Mesenchymal stem cell (in vitro differentiated cells and primary cell): ENCODE measurements around the gene PPDPF.

ENCODE experiments used
- DNase-seq: peaks from one replicate; pipeline ENCODE4 v3.0.0-alpha.2; 2013
- H2AFZ ChIP-seq: one replicate; pipeline ENCODE4 v1.6.1; 2013; ENCODE audit warnings: low read depth, mild to moderate bottlenecking, control low read depth, inconsistent platforms, low read length, moderate library complexity
- H2AK5ac ChIP-seq: 2 replicates; pipeline ENCODE4 v1.6.1; 2013; ENCODE audit warnings: low read length, moderate library complexity, mild to moderate bottlenecking, inconsistent platforms; ENCODE audit not compliant: severe bottlenecking
- H2BK120ac ChIP-seq: one replicate; pipeline ENCODE4 v1.6.1; 2013; ENCODE audit warnings: low read depth, mild to moderate bottlenecking, inconsistent platforms, low read length, moderate library complexity
- H2BK12ac ChIP-seq, 2 experiments: one replicate each; pipeline ENCODE4 v1.6.1; 2013; ENCODE audit warnings: inconsistent platforms in 2 of 2, low read length in 2 of 2, mild to moderate bottlenecking in 2 of 2, moderate library complexity in 2 of 2, control low read depth in 1 of 2
- H2BK15ac ChIP-seq: one replicate; pipeline ENCODE4 v1.6.1; 2013; ENCODE audit warnings: mild to moderate bottlenecking, low read depth, inconsistent platforms; ENCODE audit not compliant: poor library complexity, severe bottlenecking
- H2BK5ac ChIP-seq: 2 replicates; pipeline ENCODE4 v1.6.1; 2013; ENCODE audit warnings: low read depth, mild to moderate bottlenecking, low read length, control low read depth, inconsistent platforms; ENCODE audit not compliant: poor library complexity, severe bottlenecking
- H3K14ac ChIP-seq, 2 experiments: one replicate each; pipeline ENCODE4 v1.6.1; 2013; ENCODE audit warnings: inconsistent platforms in 2 of 2, low read length in 2 of 2, control low read depth in 1 of 2, mild to moderate bottlenecking in 1 of 2, moderate library complexity in 1 of 2
- H3K18ac ChIP-seq, 2 experiments: one replicate each; pipeline ENCODE4 v1.6.1; 2013; ENCODE audit warnings: inconsistent platforms in 2 of 2, low read length in 2 of 2, control low read depth in 1 of 2, low read depth in 1 of 2, mild to moderate bottlenecking in 1 of 2
- H3K23ac ChIP-seq, 2 experiments: one replicate each; pipeline ENCODE4 v1.6.1; 2013; ENCODE audit warnings: inconsistent platforms in 2 of 2, low read length in 2 of 2, mild to moderate bottlenecking in 2 of 2, moderate library complexity in 2 of 2, control low read depth in 1 of 2
- H3K27ac ChIP-seq: 2 replicates; pipeline ENCODE4 v1.5.1; 2013; ENCODE audit warnings: mild to moderate bottlenecking, moderate library complexity, low read length, control low read depth, inconsistent platforms; ENCODE audit not compliant: poor library complexity, severe bottlenecking
- H3K27me3 ChIP-seq, 2 experiments: 2 replicates each; pipeline versions ENCODE4 v1.6.1 to v1.7.0; 2013; ENCODE audit warnings: low read length in 2 of 2, mild to moderate bottlenecking in 2 of 2, moderate library complexity in 2 of 2, control low read depth in 1 of 2, inconsistent platforms in 1 of 2; ENCODE audit not compliant: control insufficient read depth in 1 of 2, insufficient read depth in 1 of 2
- H3K36me3 ChIP-seq, 2 experiments: 2 replicates each; pipeline versions ENCODE4 v1.6.1 to v1.7.0; 2013; ENCODE audit warnings: low read length in 2 of 2, control low read depth in 1 of 2, inconsistent platforms in 1 of 2, low read depth in 1 of 2, mild to moderate bottlenecking in 1 of 2; ENCODE audit not compliant: insufficient read depth in 2 of 2, control insufficient read depth in 1 of 2
- H3K4ac ChIP-seq, 2 experiments: one replicate each; pipeline ENCODE4 v1.6.1; 2013; ENCODE audit warnings: inconsistent platforms in 2 of 2, low read length in 2 of 2, mild to moderate bottlenecking in 2 of 2, moderate library complexity in 2 of 2, control low read depth in 1 of 2, low read depth in 1 of 2
- H3K4me1 ChIP-seq: 2 replicates; pipeline ENCODE4 v1.6.1; 2013; ENCODE audit warnings: low read depth, low read length, control low read depth; ENCODE audit not compliant: control insufficient read depth, insufficient read depth
- H3K4me2 ChIP-seq: 2 replicates; pipeline ENCODE4 v1.6.1; 2013; ENCODE audit warnings: low read length, mild to moderate bottlenecking, inconsistent platforms; ENCODE audit not compliant: poor library complexity, severe bottlenecking
- H3K4me3 ChIP-seq, 2 experiments: 2 replicates each; pipeline versions ENCODE4 v1.5.1 to v1.7.0; 2013; ENCODE audit warnings: low read length in 2 of 2, mild to moderate bottlenecking in 2 of 2, control low read depth in 1 of 2, low read depth in 1 of 2; ENCODE audit not compliant: insufficient read depth in 1 of 2
- H3K79me1 ChIP-seq: replicated peaks from 2 replicates; pipeline ENCODE4 v1.6.1; 2013; ENCODE audit warnings: mild to moderate bottlenecking, control low read depth, low read length, inconsistent platforms; ENCODE audit not compliant: poor library complexity, severe bottlenecking
- H3K9ac ChIP-seq: 2 replicates; pipeline ENCODE4 v1.7.0; 2013; ENCODE audit warnings: mild to moderate bottlenecking, low read length, moderate library complexity
- H3K9me3 ChIP-seq: 2 replicates; pipeline ENCODE4 v1.7.0; 2013; ENCODE audit warnings: mild to moderate bottlenecking, low read length; ENCODE audit not compliant: control insufficient read depth
- H4K8ac ChIP-seq: one replicate; pipeline ENCODE4 v1.6.1; 2013; ENCODE audit warnings: inconsistent platforms, mild to moderate bottlenecking, low read length, moderate library complexity
- H4K91ac ChIP-seq: one replicate; pipeline ENCODE4 v1.6.1; 2013; ENCODE audit warnings: mild to moderate bottlenecking, low read length, inconsistent platforms
- WGBS: methylation state at CpG from one replicate; pipeline ENCODE4 v1.1.7; 2013; ENCODE audit warnings: mixed read lengths; 5-methylcytosine and 5-hydroxymethylcytosine counted together

PPDPF gene

GRCh38 chr20:63505281-63505680 is 15.3 kb upstream of the PPDPF start:
- DNase-seq = no peak
- no peak overlapping the region for H2BK15ac ChIP-seq
- H4K91ac ChIP-seq = no peak overlapping the region
- H2AK5ac ChIP-seq = no peak overlapping the region
- H3K4ac ChIP-seq = no peak overlapping the region
- no peak overlapping the region for H2BK12ac ChIP-seq
- H3K79me1 ChIP-seq = no peaks in the 10 kb centered on the region
- no peak overlapping the region for H3K4me3 ChIP-seq
- H3K9ac ChIP-seq = no peak overlapping the region
- H3K4me1 ChIP-seq = peaks cover 10% of the 10 kb centered on the region
- no peak overlapping the region for H2AFZ ChIP-seq
- H3K4me2 ChIP-seq = no peak overlapping the region
- H3K18ac ChIP-seq = no peak overlapping the region
- no peak overlapping the region for H2BK120ac ChIP-seq
- no peak overlapping the region for H2BK5ac ChIP-seq
- no peaks in the 10 kb centered on the region for H3K36me3 ChIP-seq
- no peak overlapping the region for H3K14ac ChIP-seq
- 81% methylated on average over 7 of the region's 8 CpGs for WGBS
- peaks cover 12% of the 10 kb centered on the region for H3K9me3 ChIP-seq
- no peak overlapping the region for H4K8ac ChIP-seq
- H3K23ac ChIP-seq = no peak overlapping the region
- H3K27me3 ChIP-seq = peaks cover 37 to 71% of the 10 kb centered on the region in 2 experiments
- H3K27ac ChIP-seq = no peak overlapping the region

DNA sequence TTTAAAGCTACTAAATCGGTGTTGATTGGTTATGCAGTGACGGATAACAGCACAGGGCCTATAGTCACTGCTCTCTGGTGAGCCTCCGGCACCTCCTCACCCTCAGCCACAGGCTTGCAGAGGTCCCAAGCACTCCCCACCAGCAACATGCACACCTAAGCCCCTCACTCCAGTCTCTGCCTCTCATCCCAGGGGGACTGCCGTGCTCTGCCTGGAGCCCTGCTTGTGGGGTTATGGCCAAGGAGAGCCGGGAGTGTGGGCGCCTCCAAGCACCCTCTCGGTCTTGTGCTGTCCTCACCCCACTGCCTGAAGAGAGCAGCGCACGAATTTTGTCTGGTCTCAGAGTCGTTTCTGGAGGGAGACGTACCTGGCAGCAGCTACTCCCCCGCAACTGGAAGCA is 14.8 kb upstream of the PPDPF start:
- no peak overlapping the region for H3K4me2 ChIP-seq
- no peak overlapping the region for H4K91ac ChIP-seq
- no peak overlapping the region for H3K18ac ChIP-seq
- H3K27me3 ChIP-seq = peaks cover 33 to 70% of the 10 kb centered on the region in 2 experiments
- DNase-seq = no peak
- no peak overlapping the region for H3K27ac ChIP-seq
- no peak overlapping the region for H3K9ac ChIP-seq
- no peaks in the 10 kb centered on the region for H3K36me3 ChIP-seq
- 85% methylated on average over 12 of the region's 12 CpGs for WGBS
- no peak overlapping the region for H3K14ac ChIP-seq
- H3K79me1 ChIP-seq = no peaks in the 10 kb centered on the region
- no peak overlapping the region for H3K23ac ChIP-seq
- H4K8ac ChIP-seq = no peak overlapping the region
- H3K4me3 ChIP-seq = no peak overlapping the region
- H2BK120ac ChIP-seq = no peak overlapping the region
- H2BK15ac ChIP-seq = no peak overlapping the region
- H3K4ac ChIP-seq = no peak overlapping the region
- no peak overlapping the region for H2BK12ac ChIP-seq
- H2AK5ac ChIP-seq = no peak overlapping the region
- peaks cover 10% of the 10 kb centered on the region for H3K4me1 ChIP-seq
- H3K9me3 ChIP-seq = peaks cover 12% of the 10 kb centered on the region
- no peak overlapping the region for H2AFZ ChIP-seq
- no peak overlapping the region for H2BK5ac ChIP-seq

DNA sequence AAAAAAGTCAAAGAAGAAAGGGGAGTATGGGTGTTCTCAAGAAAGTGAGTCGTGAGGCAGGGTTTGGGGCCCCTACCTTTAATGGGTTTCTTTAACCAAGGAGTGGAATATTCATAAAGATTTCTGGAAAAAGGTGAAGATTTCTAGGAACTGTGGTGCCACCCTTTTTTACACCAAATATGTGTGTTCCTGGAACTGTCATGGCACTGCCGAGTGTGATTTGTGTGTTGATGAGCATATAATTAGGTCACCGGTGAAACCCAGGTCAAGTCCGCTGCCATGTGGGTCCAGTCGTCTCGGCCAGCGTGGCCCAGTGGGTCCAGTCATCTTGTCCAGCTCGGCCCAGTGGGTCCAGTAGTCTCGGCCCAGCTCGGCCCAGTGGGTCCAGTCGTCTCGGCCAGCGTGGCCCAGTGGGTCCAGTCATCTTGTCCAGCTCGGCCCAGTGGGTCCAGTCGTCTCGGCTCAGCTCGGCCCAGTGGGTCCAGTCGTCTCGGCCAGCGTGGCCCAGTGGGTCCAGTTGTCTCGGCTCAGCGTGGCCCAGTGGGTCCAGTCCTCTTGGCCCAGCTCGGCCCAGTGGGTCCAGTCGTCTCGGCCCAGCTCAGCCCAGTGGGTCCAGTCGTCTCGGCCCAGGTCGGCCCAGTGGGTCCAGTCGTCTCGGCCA is 13.4 kb upstream of the PPDPF start:
- Histone ChIP-seq H3K4me3 (no peak overlapping the region), H3K23ac (no peak overlapping the region), H3K9me3 (peaks cover 12% of the 10 kb centered on the region), H2BK5ac (no peak overlapping the region), H2BK120ac (no peak overlapping the region), H3K4me2 (no peak overlapping the region), H3K14ac (no peak overlapping the region), H3K4ac (no peak overlapping the region), H3K18ac (no peak overlapping the region), H4K8ac (no peak overlapping the region), H3K9ac (no peak overlapping the region), H3K4me1 (peaks cover 4% of the 10 kb centered on the region), H2AK5ac (no peak overlapping the region), H3K27me3 (peaks cover 28 to 70% of the 10 kb centered on the region in 2 experiments), H3K36me3 (no peaks in the 10 kb centered on the region), H2BK12ac (no peak overlapping the region), H3K79me1 (no peaks in the 10 kb centered on the region), H3K27ac (no peak overlapping the region), H2AFZ (no peak overlapping the region), H2BK15ac (no peak overlapping the region), H4K91ac (no peak overlapping the region)
- 88% methylated on average over 30 of the region's 30 CpGs for WGBS
- DNase-seq = no peak

DNA sequence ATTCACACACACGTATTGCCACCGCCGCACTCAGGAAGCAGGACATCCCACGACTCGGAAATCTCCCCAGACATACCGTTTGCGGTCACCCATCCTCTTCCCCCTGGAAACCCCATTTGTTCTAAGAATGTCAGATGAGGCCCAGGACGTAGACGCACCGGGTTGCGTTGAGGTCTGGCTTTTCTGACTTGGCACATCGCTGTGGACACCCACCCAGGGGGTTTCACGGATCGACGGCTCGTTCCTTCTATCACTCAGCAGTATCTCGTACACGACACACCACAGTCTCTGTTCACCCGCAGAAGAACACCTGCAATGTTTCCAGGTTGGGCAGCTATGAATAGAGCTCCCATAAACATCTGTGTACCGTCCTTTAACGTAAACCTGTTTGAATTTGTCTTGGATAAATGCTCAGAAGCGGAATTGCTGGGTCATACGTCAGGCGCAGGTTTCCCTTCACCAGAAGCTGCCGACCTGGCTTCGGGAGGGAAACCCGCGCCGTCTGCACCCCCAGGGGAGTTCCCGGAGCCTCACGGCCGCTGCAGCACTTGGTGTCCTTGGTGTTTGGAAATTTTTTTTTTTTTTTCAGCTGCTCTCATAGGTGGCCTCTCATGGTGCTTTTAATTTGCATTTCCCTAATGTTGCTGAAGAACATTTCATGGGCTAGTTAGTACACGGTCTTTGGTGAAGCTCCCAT is 12.3 kb upstream of the PPDPF start:
- Histone ChIP-seq H3K4ac (no peak overlapping the region), H3K23ac (no peak overlapping the region), H3K14ac (no peak overlapping the region), H3K27ac (no peak overlapping the region), H2BK15ac (no peak overlapping the region), H3K27me3 (peaks cover 29 to 71% of the 10 kb centered on the region in 2 experiments), H2AK5ac (no peak overlapping the region), H4K8ac (no peak overlapping the region), H2BK120ac (no peak overlapping the region), H4K91ac (no peak overlapping the region), H3K4me2 (no peak overlapping the region), H3K36me3 (no peaks in the 10 kb centered on the region), H3K79me1 (no peaks in the 10 kb centered on the region), H2BK5ac (no peak overlapping the region), H3K18ac (no peak overlapping the region), H3K9me3 (peaks cover 12% of the 10 kb centered on the region), H3K4me1 (no peaks in the 10 kb centered on the region), H3K9ac (no peak overlapping the region), H3K4me3 (no peak overlapping the region), H2AFZ (no peak overlapping the region), H2BK12ac (no peak overlapping the region)
- no peak for DNase-seq
- 88% methylated on average over 32 of the region's 33 CpGs for WGBS
